ELF-1 (cell line): Measurements from ENCODE around the gene GALE.
"Not testable (repeated sequence)": the region's sequence is repeated elsewhere in the genome, so short reads cannot be mapped to it uniquely, and the experiment has no call there.

ENCODE experiments used
- DNase-seq: peaks from one replicate; pipeline ENCODE4 v3.0.0-alpha.2; 2016; ENCODE audit warnings: low read depth, low spot score

Gene GALE

GRCh38 chr1:23793018-23793781 lies 7.4 kb downstream of the GALE start:
- DNase-seq: no peak

DNA sequence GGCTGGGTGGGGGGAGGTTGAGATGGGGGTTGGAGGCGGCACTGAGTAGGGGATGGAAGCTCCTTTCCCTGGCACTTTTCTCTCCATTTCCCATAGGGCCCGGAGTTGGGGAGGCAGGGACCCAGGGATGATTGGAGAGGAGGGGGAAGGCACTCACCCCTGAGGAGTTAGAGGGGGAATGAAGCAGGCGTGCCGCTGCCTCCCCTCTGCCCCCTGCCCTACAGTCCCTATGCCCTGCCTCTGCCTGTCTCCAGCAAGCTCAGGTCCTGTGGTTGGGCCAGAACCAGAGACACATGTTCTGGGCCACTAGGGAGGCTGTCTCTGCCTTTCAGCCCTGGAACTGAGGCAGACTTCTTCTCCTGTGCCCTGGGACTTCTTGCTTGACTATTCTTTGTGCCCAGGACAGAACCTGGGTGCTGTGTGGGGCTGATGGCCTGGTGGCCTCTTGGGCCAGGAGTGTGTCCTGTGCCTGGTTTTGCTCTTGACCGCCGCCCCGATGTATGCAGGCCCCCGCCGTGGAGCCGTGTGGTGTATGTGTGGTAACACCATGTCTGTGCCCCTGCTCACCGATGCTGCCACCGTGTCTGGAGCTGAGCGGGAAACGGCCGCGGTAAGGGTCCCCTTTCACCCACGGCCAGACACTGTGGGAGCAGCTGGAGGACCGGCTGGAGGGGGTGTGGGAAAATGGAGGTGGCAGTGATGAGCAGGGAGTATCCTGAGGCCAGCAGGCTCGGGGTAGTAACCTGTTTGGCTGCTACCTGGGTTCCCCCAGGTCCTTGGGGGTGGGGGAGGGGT lies 8.2 kb downstream of the GALE start:
- no peak for DNase-seq

- DNase-seq: peak; percentile 65
Observed at GRCh38 chr1:23791516-23792047, 9.0 kb downstream of the GALE start.

DNA sequence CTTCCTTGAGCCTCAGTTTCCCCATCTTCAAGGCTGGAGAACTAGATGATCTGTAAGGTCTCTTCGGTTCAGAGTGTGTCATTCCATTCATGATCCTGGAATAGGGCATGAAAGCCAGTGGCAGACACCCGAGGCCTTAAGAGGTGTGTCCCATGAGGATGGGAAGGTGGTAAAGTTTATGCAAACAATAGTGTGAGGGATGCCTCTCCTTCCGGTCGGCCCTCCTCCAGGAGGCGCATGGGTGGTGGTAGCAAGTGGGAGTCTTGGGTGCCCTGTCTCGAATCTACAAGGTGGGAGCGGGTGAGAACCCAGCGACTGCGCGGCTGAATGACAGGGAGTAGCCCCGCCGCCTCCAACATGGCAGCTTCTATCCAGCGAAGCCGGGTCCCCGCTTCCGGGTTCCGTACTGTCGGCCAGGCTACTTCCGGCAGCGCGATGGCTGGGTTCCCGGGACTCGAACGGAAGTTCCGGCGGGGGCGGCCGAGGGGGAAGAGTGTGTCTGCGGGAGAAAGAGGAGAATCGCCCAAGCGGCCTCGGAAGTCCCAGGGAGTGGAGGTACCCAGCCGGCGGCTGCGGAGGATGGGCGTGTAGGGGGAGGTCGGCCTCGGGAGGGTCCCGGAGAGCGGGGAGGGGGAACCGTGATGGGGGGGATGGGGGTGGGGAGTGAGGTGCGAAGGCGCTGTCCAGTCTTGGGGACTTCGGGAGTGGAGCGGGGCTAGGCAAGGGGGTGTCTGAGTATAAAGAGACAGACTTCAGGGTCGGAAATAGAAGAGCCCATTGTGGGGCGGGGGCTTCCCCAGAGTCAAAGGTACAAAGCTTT lies 9.6 kb downstream of the GALE start, which contains the start of gene LYPLA2:
LYPLA2 (plus strand) TSS at position 450 of the 820 bp plus-strand sequence. CDS start 1,538 bp downstream, outside the sequence.
- peak; percentile 91 for DNase-seq

GRCh38 chr1:23788695-23789094 lies 11.9 kb downstream of the GALE start:
- DNase-seq: no peak

DNA sequence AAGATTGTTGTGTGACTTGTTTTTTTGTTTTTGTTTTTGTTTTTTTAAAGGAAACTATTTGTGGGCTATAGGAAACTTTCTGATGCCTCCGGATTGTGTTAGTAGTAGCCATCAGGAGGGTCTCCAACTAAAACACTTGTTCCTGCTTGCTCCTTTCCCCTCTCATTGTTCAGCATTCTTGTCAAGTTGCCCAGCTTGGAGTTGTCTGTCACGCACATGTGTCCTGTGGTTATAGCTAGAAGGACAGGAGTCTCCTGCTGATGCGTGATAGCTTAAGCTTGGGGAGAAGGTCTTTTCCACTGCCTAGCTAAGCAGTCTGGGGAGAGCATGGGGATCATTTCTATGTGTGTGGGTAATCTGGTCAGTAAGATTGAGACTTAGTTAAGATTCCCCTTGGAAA lies 12.9 kb downstream of the GALE start:
- DNase-seq: no peak

GRCh38 chr1:23784846-23785245 lies 15.7 kb downstream of the GALE start:
- DNase-seq: no peak

DNA sequence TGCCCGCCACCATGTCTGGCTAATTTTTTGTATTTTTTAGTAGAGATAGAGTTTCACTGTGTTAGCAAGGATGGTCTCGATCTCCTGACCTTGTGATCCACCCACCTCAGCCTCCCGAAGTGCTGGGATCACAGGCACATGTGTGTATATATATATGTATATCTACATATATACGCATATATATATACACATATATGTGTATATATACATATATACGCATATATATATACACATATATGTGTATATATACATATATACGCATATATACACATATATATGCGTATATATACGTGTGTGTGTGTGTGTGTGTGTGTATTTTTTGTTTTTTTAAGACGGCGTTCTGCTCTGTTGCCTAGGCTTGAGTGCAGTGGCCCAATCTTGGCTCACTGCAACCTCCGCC lies 17.4 kb downstream of the GALE start:
- not testable (repeated sequence) for DNase-seq

- no peak for DNase-seq
Observed at GRCh38 chr1:23779826-23780371, 20.7 kb downstream of the GALE start.

DNA sequence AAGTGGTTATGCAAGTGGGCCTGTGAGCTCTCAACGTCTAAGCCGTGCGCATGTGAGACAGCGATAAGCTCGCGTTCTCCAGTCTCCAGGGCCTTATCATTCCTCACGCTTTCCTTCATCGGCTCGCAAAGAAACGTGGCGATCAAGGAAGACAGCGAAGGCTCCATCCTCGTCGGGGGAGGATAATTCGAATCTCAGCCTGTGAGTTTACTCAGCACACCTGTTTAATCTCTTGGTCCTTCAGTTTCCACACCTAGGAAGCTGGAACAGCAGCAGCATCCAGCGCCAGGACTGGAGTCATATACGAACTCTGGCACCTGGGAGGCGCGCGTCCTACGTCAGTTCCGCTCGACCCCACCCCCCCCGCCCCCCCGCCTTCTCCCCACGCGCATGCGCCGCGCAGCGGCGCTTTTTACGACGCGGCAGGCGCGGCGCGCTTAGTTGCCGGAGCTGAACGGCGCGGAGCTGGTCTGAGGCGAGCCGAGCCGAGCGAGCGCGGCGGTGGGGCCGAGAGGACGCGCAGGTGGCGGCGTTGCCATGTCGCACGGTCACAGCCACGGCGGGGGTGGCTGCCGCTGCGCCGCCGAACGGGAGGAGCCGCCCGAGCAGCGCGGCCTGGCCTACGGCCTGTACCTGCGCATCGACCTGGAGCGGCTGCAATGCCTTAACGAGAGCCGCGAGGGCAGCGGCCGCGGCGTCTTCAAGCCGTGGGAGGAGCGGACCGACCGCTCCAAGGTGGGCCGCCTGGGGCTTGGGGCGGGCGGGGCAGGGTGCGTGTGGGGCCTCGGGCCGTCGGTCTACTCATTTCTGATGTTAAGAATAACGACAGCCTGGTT lies 22.4 kb downstream of the GALE start, which contains the start of gene PITHD1:
PITHD1 (plus strand) TSS at position 440 of the 836 bp plus-strand sequence; CDS start at position 538, 98 bp downstream.
- DNase-seq: peak; percentile 88

GRCh38 chr1:23776217-23776616 lies 24.3 kb downstream of the GALE start:
- no peak for DNase-seq

GRCh38 chr1:23774174-23774880 lies 26.2 kb downstream of the GALE start:
- DNase-seq: no peak

DNA sequence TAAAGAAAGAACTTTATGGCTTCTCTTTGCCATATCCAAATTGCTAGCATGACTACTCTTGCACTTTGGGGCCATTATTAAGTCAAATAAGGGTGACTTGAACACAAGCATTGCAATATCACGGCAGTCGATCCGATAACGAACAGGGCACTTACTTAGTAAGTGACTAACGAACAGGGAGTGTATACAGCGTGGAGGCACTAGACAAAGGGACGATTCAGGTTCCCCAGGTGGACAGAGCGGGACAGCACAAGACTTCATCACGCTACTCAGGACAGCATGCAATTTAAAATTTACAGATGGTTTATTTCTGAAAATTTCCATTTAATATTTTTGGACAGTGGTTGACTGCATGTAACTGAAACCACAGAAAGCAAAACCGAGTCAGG lies 27.7 kb downstream of the GALE start:
- DNase-seq: no peak

- peak; percentile 89 for DNase-seq
Observed at GRCh38 chr1:23772049-23772853, 28.3 kb downstream of the GALE start.

GRCh38 chr1:23768733-23769132 lies 31.8 kb downstream of the GALE start:
- DNase-seq: peak; percentile 31

GRCh38 chr1:23763041-23763577 lies 37.4 kb downstream of the GALE start:
- no peak for DNase-seq

DNA sequence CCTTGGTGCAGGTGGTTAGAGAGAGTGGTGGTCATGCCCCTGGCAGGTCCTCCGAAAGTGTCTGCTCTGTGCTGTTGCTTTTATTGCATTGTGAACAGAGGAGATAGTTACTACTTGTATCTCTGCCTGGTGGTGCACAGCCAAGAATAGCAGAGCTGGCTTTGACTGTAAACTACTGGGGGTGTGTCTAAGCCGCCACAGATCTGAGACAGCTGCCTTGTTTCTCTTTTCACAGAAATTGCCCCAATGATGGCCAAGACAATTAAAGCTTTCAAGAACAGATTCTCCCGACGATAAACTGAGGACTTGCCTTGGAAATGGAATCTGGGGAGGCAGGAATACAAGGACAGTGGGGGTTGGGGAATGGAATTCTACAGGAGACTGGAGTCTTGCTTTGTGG lies 41.3 kb downstream of the GALE start:
- peak; percentile 50 for DNase-seq

GRCh38 chr1:23757812-23758211 lies 42.7 kb downstream of the GALE start:
- DNase-seq: no peak

DNA sequence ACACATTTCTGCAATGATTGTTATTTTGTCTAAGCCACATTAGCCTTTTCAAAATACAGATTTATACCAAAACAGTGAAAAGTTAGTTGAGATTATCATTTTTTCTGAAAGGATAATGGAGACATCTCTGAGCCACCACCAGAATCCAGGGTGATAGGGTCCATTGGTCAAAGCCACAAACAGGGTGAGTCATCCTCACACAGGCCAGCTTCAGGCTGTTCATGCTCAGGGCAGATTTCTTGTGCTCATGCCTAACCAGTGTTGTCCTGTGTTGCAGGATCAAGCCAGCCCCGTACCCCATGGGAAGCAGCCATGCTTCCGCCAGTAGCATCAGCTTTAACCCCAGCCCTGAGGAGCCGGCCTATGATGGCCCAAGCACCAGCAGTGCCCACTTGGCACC lies 43.9 kb downstream of the GALE start:
- no peak for DNase-seq
